GM18498 (cell line): ENCODE results near the gene MCCC1.
A peak's percentile ranks its signal among the peaks of the same experiment; 100 is the strongest.
"Not testable (repeated sequence)": the region's sequence is repeated elsewhere in the genome, so short reads cannot be mapped to it uniquely, and the experiment has no call there.

Experiments used
- ATAC-seq: cut with Tn5 transposase; IDR thresholded peaks from one replicate; pipeline ENCODE4 v1.9.1; 2021; ENCODE audit warnings: mild to moderate bottlenecking, moderate library complexity; ENCODE audit not compliant: unreplicated experiment

MCCC1 gene

GRCh38 chr3:183106635-183107034 is 7.3 kb upstream of the MCCC1 start:
- ATAC-seq = no peak

GRCh38 chr3:183103950-183104349 is 4.7 kb upstream of the MCCC1 start:
- not testable (repeated sequence) for ATAC-seq

DNA sequence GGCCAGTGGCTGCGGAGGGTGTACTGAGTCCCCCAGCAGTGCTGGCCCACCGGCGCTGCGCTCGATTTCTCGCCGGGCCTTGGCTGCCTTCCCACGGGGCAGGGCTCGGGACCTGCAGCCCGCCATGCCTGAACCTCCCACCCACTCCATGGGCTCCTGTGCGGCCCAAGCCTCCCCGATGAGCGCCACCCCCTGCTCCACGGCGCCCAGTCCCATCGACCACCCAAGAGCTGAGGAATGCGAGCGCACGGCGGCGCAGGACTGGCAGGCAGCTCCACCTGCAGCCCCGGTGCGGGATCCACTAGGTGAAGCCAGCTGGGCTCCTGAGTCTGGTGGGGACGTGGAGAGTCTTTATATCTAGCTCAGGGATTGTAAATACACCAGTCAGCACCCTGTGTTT is 1.7 kb upstream of the MCCC1 start:
- ATAC-seq = not testable (repeated sequence)

DNA sequence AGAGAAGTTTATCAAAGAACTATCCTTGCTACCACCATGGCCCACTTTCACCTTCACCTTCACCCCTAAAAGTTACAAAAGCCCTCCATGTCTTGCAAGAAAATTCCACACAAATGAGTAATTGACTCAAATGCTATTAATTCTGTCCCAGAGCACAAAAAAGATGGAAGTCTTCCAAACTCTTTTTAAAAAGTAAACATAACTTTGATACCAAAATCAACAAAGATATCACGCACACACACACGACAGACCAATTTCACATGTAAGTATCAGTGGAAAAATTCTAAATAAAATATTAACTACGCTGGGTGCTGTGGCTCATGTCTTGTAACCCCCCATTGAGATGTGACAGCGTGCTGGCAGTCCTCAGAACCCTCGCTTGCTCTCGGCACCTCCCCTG is 1.1 kb upstream of the MCCC1 start:
- ATAC-seq = no peak

GRCh38 chr3:183099838-183100204 is 525 bp upstream of the MCCC1 start:
- ATAC-seq = no peak

- ATAC-seq = peak; percentile 23
Observed at GRCh38 chr3:183098536-183099025, 715 bp downstream of the MCCC1 start.

GRCh38 chr3:183094711-183095110 is 4.6 kb downstream of the MCCC1 start:
- no peak for ATAC-seq

DNA sequence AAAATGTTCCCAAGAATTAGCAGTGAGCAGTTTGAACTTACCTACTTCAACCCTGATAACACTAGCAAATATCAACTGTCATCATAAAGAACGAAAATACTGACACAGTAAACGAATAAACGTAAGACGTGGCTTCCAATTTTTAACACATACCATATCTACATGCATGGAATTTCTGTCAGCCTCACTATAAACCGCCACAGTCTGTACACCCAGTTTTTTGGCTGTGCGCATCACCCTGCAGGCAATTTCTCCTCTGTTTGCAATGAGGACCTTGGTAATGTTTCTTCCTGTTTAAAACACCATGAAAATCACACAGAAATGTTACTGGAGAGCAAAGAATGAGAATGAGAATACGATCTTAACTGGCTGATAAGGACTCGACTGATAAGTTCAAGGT is 7.0 kb downstream of the MCCC1 start:
- no peak for ATAC-seq

- ATAC-seq = no peak
Observed at GRCh38 chr3:183087184-183087583, 12.1 kb downstream of the MCCC1 start.

DNA sequence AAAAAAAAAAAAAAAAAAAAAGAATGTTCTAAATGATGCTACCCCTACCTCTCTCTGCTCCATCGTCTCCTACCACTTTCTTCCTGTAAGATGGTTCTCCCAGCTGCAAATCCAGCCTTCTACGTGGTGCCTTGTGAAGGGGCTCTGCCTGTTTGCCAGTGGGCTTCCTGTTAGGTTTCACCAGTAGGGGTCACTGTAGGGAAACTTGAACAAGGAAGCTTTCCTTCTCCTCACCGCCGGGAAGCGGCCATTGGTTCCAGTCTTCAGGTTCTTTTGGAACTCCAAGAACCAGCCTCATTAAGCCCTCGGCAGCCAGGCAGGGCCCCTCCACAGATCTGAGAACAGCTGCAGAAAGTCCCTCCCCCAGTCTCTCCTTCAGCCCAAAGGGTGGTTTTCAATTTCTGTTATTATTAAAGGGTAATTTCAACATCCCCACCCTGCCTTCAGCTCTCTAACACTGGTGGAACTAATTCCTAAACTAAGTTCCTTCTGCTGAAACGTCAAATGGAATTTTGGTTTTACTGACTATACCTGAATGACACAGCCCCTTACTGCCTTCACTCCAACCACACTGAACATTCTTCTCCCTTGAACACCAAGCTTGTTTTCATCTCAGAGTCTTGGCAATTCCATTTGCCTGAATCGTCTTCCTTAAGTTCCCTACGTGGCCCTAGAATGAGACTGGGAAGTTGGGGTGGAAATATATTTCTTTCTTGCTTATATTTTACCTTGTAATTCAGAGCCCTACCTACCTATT is 13.5 kb downstream of the MCCC1 start:
- no peak for ATAC-seq

DNA sequence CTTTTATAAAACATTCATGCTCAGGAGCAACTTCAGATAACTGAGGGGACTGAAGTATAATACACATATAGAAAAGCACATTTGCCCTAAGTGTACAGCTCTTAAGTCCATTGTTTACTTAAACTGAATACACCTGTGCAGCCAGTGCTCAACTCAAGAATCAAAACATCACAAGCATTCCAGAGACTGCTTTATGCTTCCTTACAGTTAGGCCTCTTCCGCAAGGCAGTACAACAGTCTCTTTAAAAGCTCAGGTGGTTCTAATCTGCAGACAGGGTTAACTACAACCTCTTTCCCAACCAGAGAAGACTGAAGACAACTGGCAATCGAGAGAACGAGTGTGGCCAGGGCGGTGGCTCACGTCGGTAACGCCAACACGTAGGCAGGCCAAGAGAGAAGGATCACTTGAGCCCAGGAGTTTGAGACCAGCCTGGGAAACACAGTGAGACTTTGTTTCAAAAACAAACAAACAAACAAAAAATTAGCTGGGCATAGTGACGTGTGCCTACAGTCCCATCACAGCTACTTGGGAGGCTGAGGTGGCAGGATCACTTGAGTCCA is 16.9 kb downstream of the MCCC1 start:
- ATAC-seq = no peak

DNA sequence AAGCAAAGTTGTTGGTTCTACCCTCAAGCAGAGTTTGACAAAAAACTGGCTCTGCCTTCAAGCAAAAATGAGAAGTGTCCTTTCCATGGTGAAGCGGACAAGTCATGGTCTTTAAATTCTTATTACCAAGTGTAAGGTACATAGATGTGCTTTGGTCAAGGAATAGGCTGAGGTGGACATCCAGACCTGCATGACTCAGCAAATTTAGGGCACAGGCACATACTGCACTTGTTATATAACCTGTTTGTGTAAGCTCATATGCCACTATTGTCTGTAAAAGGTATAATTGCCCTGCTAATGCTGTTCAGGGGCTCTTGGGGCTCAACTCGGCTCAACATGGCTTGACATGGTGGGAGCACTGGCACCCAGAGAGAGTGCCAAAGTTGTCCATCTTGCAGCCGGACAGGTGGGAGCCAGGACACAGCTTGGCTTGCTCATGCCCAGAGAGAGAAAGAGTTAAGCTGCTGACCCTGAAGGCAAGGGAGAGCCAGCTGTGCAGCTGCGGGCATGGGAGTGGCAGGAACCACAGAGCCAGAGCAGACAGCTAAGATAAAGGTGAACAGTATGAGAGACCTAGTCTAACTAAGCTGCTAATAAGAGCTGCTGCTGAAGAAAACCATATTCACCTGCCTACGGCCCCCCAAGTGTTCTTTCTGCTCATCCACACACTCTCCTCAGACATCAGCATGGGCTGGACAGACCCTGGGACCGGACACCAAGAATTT is 17.7 kb downstream of the MCCC1 start:
- no peak for ATAC-seq

DNA sequence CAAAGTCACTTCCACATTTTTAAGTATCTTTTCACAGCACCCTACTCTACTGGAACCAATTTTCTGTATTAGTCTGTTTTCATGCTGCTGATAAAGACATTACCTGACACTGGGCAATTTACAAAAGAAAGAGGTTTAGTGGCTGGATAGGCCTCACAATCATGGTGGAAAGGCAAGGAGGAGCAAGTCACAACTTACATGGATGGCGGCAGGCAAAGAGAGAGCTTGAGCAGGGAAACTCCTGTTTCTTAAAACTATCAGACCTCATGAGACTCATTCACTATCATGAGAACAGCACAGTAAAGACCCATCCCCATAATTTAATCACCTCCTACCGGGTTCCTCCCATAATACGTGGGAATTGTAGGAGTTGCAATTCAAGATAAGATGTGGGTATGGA is 18.7 kb downstream of the MCCC1 start:
- ATAC-seq = no peak

DNA sequence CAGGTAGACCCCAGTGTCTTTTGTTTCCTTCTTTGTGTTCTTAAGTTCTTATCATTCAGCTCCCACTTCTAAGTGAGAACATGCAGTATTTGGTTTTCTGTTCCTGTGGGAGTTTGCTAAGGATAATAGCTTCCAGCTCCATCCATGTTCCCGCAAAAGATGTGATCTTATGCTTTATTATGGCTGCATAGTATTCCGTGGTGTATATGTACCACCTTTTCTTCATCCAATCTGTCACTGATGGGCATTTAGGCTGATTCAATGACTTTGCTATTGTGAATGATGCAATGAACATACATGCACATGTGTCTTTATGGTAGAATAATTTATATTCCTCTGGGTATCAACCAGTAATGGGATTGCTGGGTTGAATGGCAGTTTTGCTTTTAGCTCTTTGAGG is 24.4 kb downstream of the MCCC1 start:
- ATAC-seq = no peak

GRCh38 chr3:183074261-183074660 is 25.0 kb downstream of the MCCC1 start:
- ATAC-seq = no peak

GRCh38 chr3:183073839-183074238 is 25.5 kb downstream of the MCCC1 start:
- no peak for ATAC-seq

- ATAC-seq = no peak
Observed at GRCh38 chr3:183070892-183071291, 28.4 kb downstream of the MCCC1 start.

DNA sequence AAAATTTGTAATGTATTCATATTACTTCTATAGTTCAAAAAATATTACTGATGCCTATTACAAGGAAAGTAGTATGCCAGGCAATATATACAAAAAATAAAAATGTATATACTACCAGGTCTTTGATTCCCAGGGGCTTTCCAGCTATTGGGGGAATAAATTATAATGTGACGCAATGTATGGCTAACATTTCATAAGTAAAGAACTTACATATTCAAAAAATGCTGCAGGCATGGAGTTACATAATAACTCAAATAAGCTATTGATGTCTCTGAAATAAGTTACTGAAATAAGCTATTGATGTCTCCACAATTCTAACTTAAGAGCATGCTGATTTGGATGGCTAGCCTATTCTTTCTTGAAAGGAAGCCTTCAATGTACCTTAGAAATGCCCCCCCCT is 30.2 kb downstream of the MCCC1 start:
- no peak for ATAC-seq

GRCh38 chr3:183066891-183067290 is 32.4 kb downstream of the MCCC1 start:
- ATAC-seq = not testable (repeated sequence)

- no peak for ATAC-seq
Observed at GRCh38 chr3:183064475-183064874, 34.8 kb downstream of the MCCC1 start.

- ATAC-seq = no peak
Observed at GRCh38 chr3:183061391-183062172, 37.7 kb downstream of the MCCC1 start.
